ENCODE measurements around the gene DENND4B.
"Not testable (repeated sequence)": the region's sequence is repeated elsewhere in the genome, so short reads cannot be mapped to it uniquely, and the experiment has no call there.

Gene DENND4B

GRCh38 chr1:153916297-153916696, 30.2 kb downstream of the DENND4B start:
- TF ChIP-seq CTCF (conservative IDR thresholded peaks at IDR 0.05; ENCODE audit: low read depth, low read length): no peak
- no peak for DNase-seq (ENCODE audit: low read depth)

GRCh38 chr1:153912349-153912748, 34.2 kb downstream of the DENND4B start:
- H3K4me3 ChIP-seq (ENCODE audit: low read depth, low read length): no peak overlapping the region
- no peak for TF ChIP-seq CTCF (conservative IDR thresholded peaks at IDR 0.05; ENCODE audit: low read depth, low read length)
- DNase-seq (ENCODE audit: low read depth): no peak

More at GRCh38 chr1:153916297-153916696, 30.2 kb downstream of the DENND4B start:
- no peak overlapping the region for H3K4me3 ChIP-seq (ENCODE audit: low read depth, low read length)

- not testable (repeated sequence) for H3K4me3 ChIP-seq (ENCODE audit: low read depth, low read length); DNase-seq (ENCODE audit: low read depth)
Observed at GRCh38 chr1:153910560-153910959, 36.0 kb downstream of the DENND4B start.

- no peak overlapping the region for H3K4me3 ChIP-seq (ENCODE audit: low read depth, low read length)
- TF ChIP-seq CTCF (conservative IDR thresholded peaks at IDR 0.05; ENCODE audit: low read depth, low read length): no peak
- DNase-seq (ENCODE audit: low read depth): no peak
Observed at GRCh38 chr1:153908071-153908470, 38.4 kb downstream of the DENND4B start.

- no peak for TF ChIP-seq CTCF (conservative IDR thresholded peaks at IDR 0.05; ENCODE audit: low read depth, low read length)
- no peak for DNase-seq (ENCODE audit: low read depth)
Observed at GRCh38 chr1:153907134-153907533, 39.4 kb downstream of the DENND4B start.

GRCh38 chr1:153906396-153906795, 40.1 kb downstream of the DENND4B start:
- DNase-seq (ENCODE audit: low read depth): no peak
- no peak overlapping the region for H3K4me3 ChIP-seq (ENCODE audit: low read depth, low read length)
- TF ChIP-seq CTCF (conservative IDR thresholded peaks at IDR 0.05; ENCODE audit: low read depth, low read length): no peak

More at GRCh38 chr1:153907134-153907533, 39.4 kb downstream of the DENND4B start:
- no peak overlapping the region for H3K4me3 ChIP-seq (ENCODE audit: low read depth, low read length)

- not testable (repeated sequence) for DNase-seq (ENCODE audit: low read depth); H3K4me3 ChIP-seq (ENCODE audit: low read depth, low read length)
Observed at GRCh38 chr1:153905908-153906307, 40.6 kb downstream of the DENND4B start.

GRCh38 chr1:153903841-153904455, 42.6 kb downstream of the DENND4B start:
- H3K4me3 ChIP-seq (ENCODE audit: low read depth, low read length): no peak overlapping the region
- no peak for DNase-seq (ENCODE audit: low read depth)
- no peak for TF ChIP-seq CTCF (conservative IDR thresholded peaks at IDR 0.05; ENCODE audit: low read depth, low read length)

All from choroid plexus epithelial cell (primary cell).